ENCODE measurements around the gene BIRC7. TPM values are rescaled to one million over a fixed set of nuclear protein-coding genes. Genes with fewer than 3 reads are reported as not detected.
"Not testable (repeated sequence)": the region's sequence is repeated elsewhere in the genome, so short reads cannot be mapped to it uniquely, and the experiment has no call there.

Gene BIRC7
- total RNA-seq, 2 experiments from 2014 or later = not detected

- Mint-ChIP-seq H3K27me3 (no peaks in the 10 kb centered on the region), H3K36me3 (ENCODE audit: low read depth) (peaks cover 44% of the 10 kb centered on the region), H3K4me3 (peak overlapping the region; percentile 94), H3K9me3 (no peaks in the 10 kb centered on the region), H3K27ac (peak overlapping the region; percentile 82), H3K4me1 (peaks cover 48% of the 10 kb centered on the region)
- ChIA-PET POLR2A (interaction anchor here (1.0 to 3.7 kb wide), 3 partner anchors 9 to 113 kb away, joined by 4 to 13 read pairs (median 7); partner anchors contain the start of gene ARFGAP1), CTCF (interaction anchor here (0.8 to 4.1 kb wide), 4 partner anchors 9 to 242 kb away, joined by 3 to 25 read pairs (median 3); no protein-coding TSS in a partner anchor)
- no peak for DNase-seq
These were observed 21.2 kb upstream of the BIRC7 start for GRCh38 chr20:63214514-63214913.

- peaks cover 45% of the 10 kb centered on the region for H3K4me1 Mint-ChIP-seq
- H3K9me3 Mint-ChIP-seq = no peaks in the 10 kb centered on the region
- peak; percentile 35 for DNase-seq
- H3K27ac Mint-ChIP-seq = peak overlapping the region; percentile 82
- peak overlapping the region; percentile 94 for H3K4me3 Mint-ChIP-seq
- H3K36me3 Mint-ChIP-seq (ENCODE audit: low read depth) = peaks cover 37% of the 10 kb centered on the region
- ChIA-PET CTCF (interaction anchor here (0.8 to 4.1 kb wide), 5 partner anchors 9 to 243 kb away, joined by 3 to 25 read pairs (median 3); no protein-coding TSS in a partner anchor), POLR2A (interaction anchor here (0.7 to 3.7 kb wide), 6 partner anchors 10 to 114 kb away, joined by 3 to 13 read pairs (median 4); partner anchors contain the start of gene ARFGAP1)
- peaks cover 2% of the 10 kb centered on the region for H3K27me3 Mint-ChIP-seq
These were observed 20.3 kb upstream of the BIRC7 start for GRCh38 chr20:63215101-63216040.

- ChIA-PET CTCF (no interaction called here), POLR2A (interaction anchor here (1.0 to 3.7 kb wide), 3 partner anchors 19 to 56 kb away, joined by 3 to 13 read pairs (median 4); partner anchors contain the start of gene ARFGAP1)
- peak within 1 kb of the TSS; percentile 82 for H3K27ac Mint-ChIP-seq
- peaks cover 40% of the 10 kb centered on the region for H3K4me1 Mint-ChIP-seq
- H3K4me3 Mint-ChIP-seq = peak within 1 kb of the TSS; percentile 94
- H3K27me3 Mint-ChIP-seq = peaks cover 5% of the 10 kb centered on the region
- no peaks in the 10 kb centered on the region for H3K9me3 Mint-ChIP-seq
- peak; percentile 97 for DNase-seq
- H3K36me3 Mint-ChIP-seq (ENCODE audit: low read depth) = peaks cover 33% of the 10 kb centered on the region
These were observed 19.5 kb upstream of the BIRC7 start, which contains the start of gene YTHDF1 for GRCh38 chr20:63216041-63216848. Gene YTHDF1, minus strand, starts transcription at chr20:63216131. Its CDS starts 239 bp downstream, at chr20:63215892.

GRCh38 chr20:63216849-63217471, 18.7 kb upstream of the BIRC7 start:
- Mint-ChIP-seq H3K4me3 (peak overlapping the region; percentile 94), H3K36me3 (ENCODE audit: low read depth) (peaks cover 31% of the 10 kb centered on the region), H3K4me1 (peaks cover 38% of the 10 kb centered on the region), H3K27ac (peak overlapping the region; percentile 58), H3K27me3 (peaks cover 5% of the 10 kb centered on the region), H3K9me3 (no peaks in the 10 kb centered on the region)
- ChIA-PET CTCF (no interaction called here), POLR2A (interaction anchor here (1.0 to 3.7 kb wide), 2 partner anchors 20 to 55 kb away, joined by 3 to 13 read pairs; partner anchors contain the start of gene ARFGAP1)
- DNase-seq = no peak

GRCh38 chr20:63217706-63218105, 18.0 kb upstream of the BIRC7 start:
- POLR2A ChIA-PET = no interaction called here
- Mint-ChIP-seq H3K9me3 (no peaks in the 10 kb centered on the region), H3K27me3 (peaks cover 5% of the 10 kb centered on the region), H3K4me3 (no peak overlapping the region), H3K36me3 (ENCODE audit: low read depth) (peaks cover 25% of the 10 kb centered on the region), H3K4me1 (peaks cover 32% of the 10 kb centered on the region), H3K27ac (no peak overlapping the region)
- no peak for DNase-seq
- CTCF ChIA-PET = no interaction called here

- H3K36me3 Mint-ChIP-seq (ENCODE audit: low read depth) = peaks cover 15% of the 10 kb centered on the region
- H3K27me3 Mint-ChIP-seq = peaks cover 5% of the 10 kb centered on the region
- H3K4me3 Mint-ChIP-seq = no peak overlapping the region
- peaks cover 22% of the 10 kb centered on the region for H3K4me1 Mint-ChIP-seq
- H3K27ac Mint-ChIP-seq = no peak overlapping the region
- no peak for DNase-seq
- POLR2A ChIA-PET = no interaction called here
- no peaks in the 10 kb centered on the region for H3K9me3 Mint-ChIP-seq
- CTCF ChIA-PET = no interaction called here
These were observed 16.8 kb upstream of the BIRC7 start for GRCh38 chr20:63218701-63219446.

- Mint-ChIP-seq H3K36me3 (ENCODE audit: low read depth) (peaks cover 9% of the 10 kb centered on the region), H3K27ac (no peak overlapping the region), H3K4me1 (peaks cover 16% of the 10 kb centered on the region), H3K4me3 (no peak overlapping the region), H3K27me3 (peaks cover 5% of the 10 kb centered on the region), H3K9me3 (no peaks in the 10 kb centered on the region)
- no peak for DNase-seq
- ChIA-PET POLR2A (no interaction called here), CTCF (no interaction called here)
These were observed 16.3 kb upstream of the BIRC7 start for GRCh38 chr20:63219447-63219821.

- Mint-ChIP-seq H3K27ac (no peak overlapping the region), H3K9me3 (no peaks in the 10 kb centered on the region), H3K4me3 (no peak overlapping the region), H3K36me3 (ENCODE audit: low read depth) (peaks cover 4% of the 10 kb centered on the region), H3K27me3 (peaks cover 5% of the 10 kb centered on the region), H3K4me1 (peaks cover 11% of the 10 kb centered on the region)
- DNase-seq = no peak
- ChIA-PET POLR2A (no interaction called here), CTCF (no interaction called here)
These were observed 15.7 kb upstream of the BIRC7 start for GRCh38 chr20:63219866-63220521.

GRCh38 chr20:63220696-63221399, 14.9 kb upstream of the BIRC7 start:
- DNase-seq = no peak
- Mint-ChIP-seq H3K4me1 (peaks cover 6% of the 10 kb centered on the region), H3K4me3 (no peak overlapping the region), H3K9me3 (no peaks in the 10 kb centered on the region), H3K27me3 (peaks cover 5% of the 10 kb centered on the region), H3K27ac (no peak overlapping the region), H3K36me3 (ENCODE audit: low read depth) (no peaks in the 10 kb centered on the region)
- ChIA-PET CTCF (no interaction called here), POLR2A (no interaction called here)

- CTCF ChIA-PET; H3K4me1 Mint-ChIP-seq; H3K36me3 Mint-ChIP-seq (ENCODE audit: low read depth); H3K27me3 Mint-ChIP-seq; POLR2A ChIA-PET; DNase-seq; H3K9me3 Mint-ChIP-seq; H3K27ac Mint-ChIP-seq; H3K4me3 Mint-ChIP-seq: not testable (repeated sequence)
These were observed 14.2 kb upstream of the BIRC7 start for GRCh38 chr20:63221400-63222053.

- ChIA-PET POLR2A (interaction anchor here (1.1 kb wide), 1 partner anchor 159 kb away, joined by 4 read pairs; no protein-coding TSS in a partner anchor), CTCF (interaction anchor here (1.0 to 3.0 kb wide), 12 partner anchors 11 to 298 kb away, joined by 4 to 23 read pairs (median 6); partner anchors contain the start of gene PPDPF)
- no peak for DNase-seq
These were observed 13.2 kb upstream of the BIRC7 start for GRCh38 chr20:63222541-63222940.

More at GRCh38 chr20:63222541-63222940, 13.2 kb upstream of the BIRC7 start:
- H3K27me3 Mint-ChIP-seq = peaks cover 5% of the 10 kb centered on the region
- no peaks in the 10 kb centered on the region for H3K4me1 Mint-ChIP-seq
- H3K9me3 Mint-ChIP-seq = no peaks in the 10 kb centered on the region
- no peaks in the 10 kb centered on the region for H3K36me3 Mint-ChIP-seq (ENCODE audit: low read depth)
- no peak overlapping the region for H3K27ac Mint-ChIP-seq
- no peak overlapping the region for H3K4me3 Mint-ChIP-seq

All from activated CD4-positive, alpha-beta memory T cell treated with anti-CD3 and anti-CD28 coated beads, Interleukin-2, amount 10 ng/mL, durations not matched to agents 7 days and 5 days (primary cell).